ENCODE measurements around the gene SUN1.

The SUN1 gene

GRCh38 chr7:910441-910861 is 78.2 kb downstream of the SUN1 start:
- DNase-seq = no peak
- H3K27me3 Mint-ChIP-seq (ENCODE audit: low read depth, poor library complexity) = peaks cover 41% of the 10 kb centered on the region
- no peaks in the 10 kb centered on the region for H3K36me3 Mint-ChIP-seq (ENCODE audit: low read depth)
- H3K27ac Mint-ChIP-seq = no peak overlapping the region
- H3K9me3 Mint-ChIP-seq = no peaks in the 10 kb centered on the region
- TF ChIP-seq, protein P1, sequence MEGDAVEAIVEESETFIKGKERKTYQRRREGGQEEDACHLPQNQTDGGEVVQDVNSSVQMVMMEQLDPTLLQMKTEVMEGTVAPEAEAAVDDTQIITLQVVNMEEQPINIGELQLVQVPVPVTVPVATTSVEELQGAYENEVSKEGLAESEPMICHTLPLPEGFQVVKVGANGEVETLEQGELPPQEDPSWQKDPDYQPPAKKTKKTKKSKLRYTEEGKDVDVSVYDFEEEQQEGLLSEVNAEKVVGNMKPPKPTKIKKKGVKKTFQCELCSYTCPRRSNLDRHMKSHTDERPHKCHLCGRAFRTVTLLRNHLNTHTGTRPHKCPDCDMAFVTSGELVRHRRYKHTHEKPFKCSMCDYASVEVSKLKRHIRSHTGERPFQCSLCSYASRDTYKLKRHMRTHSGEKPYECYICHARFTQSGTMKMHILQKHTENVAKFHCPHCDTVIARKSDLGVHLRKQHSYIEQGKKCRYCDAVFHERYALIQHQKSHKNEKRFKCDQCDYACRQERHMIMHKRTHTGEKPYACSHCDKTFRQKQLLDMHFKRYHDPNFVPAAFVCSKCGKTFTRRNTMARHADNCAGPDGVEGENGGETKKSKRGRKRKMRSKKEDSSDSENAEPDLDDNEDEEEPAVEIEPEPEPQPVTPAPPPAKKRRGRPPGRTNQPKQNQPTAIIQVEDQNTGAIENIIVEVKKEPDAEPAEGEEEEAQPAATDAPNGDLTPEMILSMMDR (IDR thresholded peaks at IDR 0.05) = no peak
- peak overlapping the region; percentile 40 for H3K4me3 Mint-ChIP-seq
- H3K4me1 Mint-ChIP-seq = peaks cover 25% of the 10 kb centered on the region

DNA sequence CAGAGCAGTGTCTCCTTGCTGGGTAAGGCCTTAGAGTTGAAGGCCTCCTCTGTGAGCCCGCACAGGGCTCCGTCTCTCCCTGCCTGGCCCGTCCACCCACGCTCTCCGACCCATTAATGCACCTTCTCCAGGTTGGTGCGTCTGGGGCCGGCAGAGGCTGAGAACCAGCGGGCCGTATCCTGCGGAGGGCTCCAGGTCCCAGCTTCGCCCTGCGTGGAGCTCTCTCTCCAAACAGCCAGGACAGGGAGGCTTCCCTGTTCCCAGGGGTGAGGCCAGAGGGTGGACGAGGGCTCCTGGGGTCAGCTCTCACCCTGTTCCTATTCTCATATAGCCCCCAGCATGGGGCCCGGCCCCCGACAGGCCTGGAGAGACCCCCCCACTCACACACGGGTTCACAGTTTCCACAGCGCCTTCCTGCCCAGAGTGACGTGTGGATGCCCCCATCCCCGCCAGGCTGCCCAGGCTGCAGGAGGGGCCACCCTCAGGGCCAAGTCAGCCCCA is 78.7 kb downstream of the SUN1 start:
- Mint-ChIP-seq H3K27me3 (ENCODE audit: low read depth, poor library complexity) (peaks cover 36% of the 10 kb centered on the region), H3K4me1 (peaks cover 30% of the 10 kb centered on the region), H3K4me3 (no peak overlapping the region), H3K36me3 (ENCODE audit: low read depth) (no peaks in the 10 kb centered on the region), H3K9me3 (no peaks in the 10 kb centered on the region), H3K27ac (no peak overlapping the region)
- TF ChIP-seq, protein P1 (IDR thresholded peaks at IDR 0.05) = no peak
- no peak for DNase-seq

DNA sequence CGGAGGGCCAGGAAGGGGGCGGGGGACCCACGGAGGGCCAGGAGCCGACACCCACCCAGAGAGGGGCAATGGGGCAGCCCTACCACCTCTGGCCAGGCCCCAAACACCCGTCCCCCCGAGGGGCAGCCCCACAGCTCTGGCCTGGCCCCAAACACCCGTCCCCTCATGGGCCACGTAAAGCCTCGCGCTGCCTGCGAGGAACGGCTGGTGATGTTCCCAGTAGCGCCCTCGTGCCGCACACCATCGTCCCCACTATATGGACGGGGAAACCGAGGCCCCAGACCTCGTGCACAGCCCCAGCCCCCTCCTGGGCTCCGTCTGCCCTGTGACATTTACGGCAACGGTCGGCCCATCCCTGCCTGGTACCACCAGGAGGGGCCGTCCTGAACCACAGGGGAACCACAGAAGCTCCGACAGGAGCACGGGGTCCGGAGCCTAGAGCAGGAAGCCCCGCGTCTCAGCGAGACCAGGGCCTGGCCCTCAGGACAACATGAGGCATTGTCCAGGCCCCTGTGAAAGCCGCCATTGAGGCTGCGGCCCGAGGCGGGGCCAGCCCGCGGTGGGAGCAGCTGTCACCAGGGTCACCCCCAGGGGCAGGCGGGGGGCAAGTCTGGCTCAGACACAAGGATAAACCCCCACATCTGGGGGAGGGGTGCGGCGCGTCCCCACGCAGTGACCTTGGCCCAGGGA is 79.7 kb downstream of the SUN1 start:
- Mint-ChIP-seq H3K27ac (no peak overlapping the region), H3K4me1 (peaks cover 37% of the 10 kb centered on the region), H3K9me3 (no peaks in the 10 kb centered on the region), H3K36me3 (ENCODE audit: low read depth) (no peaks in the 10 kb centered on the region), H3K4me3 (no peak overlapping the region), H3K27me3 (ENCODE audit: low read depth, poor library complexity) (peaks cover 29% of the 10 kb centered on the region)
- no peak for DNase-seq
- TF ChIP-seq, protein P1 (IDR thresholded peaks at IDR 0.05) = no peak

GRCh38 chr7:913736-914520 is 81.7 kb downstream of the SUN1 start:
- Mint-ChIP-seq H3K4me3 (no peak overlapping the region), H3K36me3 (ENCODE audit: low read depth) (no peaks in the 10 kb centered on the region), H3K4me1 (peaks cover 45% of the 10 kb centered on the region), H3K27me3 (ENCODE audit: low read depth, poor library complexity) (peaks cover 23% of the 10 kb centered on the region), H3K9me3 (no peaks in the 10 kb centered on the region), H3K27ac (no peak overlapping the region)
- TF ChIP-seq, protein P1 (IDR thresholded peaks at IDR 0.05) = no peak
- no peak for DNase-seq

DNA sequence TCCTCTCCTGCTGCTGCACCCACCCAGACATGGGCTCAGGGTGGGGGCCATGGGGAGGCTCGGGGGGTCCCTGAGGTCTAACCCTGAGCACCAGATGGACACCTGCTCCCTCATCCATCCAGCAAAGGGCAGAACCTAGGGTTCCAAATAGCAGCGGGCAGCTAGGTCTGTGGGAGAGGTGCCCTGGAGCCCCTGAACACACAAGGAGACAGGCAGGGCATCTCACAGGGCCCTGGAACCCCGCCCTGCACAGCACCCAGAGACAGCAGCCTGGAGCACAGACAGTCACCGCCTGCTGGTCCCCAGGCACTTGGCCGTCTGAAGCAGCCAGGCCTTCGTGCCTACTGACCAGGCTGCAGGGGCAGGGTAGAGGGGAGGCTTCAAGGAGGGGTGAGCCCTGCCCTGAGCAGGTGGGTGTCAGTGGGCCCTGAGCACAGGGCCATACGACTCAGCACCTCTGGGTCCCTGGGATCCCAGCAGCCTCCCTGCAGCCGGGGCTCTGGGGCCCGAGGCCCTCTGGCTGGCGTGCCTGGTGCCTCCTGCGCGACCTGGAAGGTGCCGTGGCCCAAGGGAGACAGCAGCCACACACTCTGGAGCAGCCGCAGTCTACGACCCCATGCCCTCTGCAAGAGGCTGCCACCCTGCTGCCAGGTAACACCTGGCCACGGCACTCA is 82.4 kb downstream of the SUN1 start:
- H3K9me3 Mint-ChIP-seq = no peaks in the 10 kb centered on the region
- no peaks in the 10 kb centered on the region for H3K36me3 Mint-ChIP-seq (ENCODE audit: low read depth)
- TF ChIP-seq, protein P1 (IDR thresholded peaks at IDR 0.05) = no peak
- no peak for DNase-seq
- peaks cover 50% of the 10 kb centered on the region for H3K4me1 Mint-ChIP-seq
- H3K27ac Mint-ChIP-seq = no peak overlapping the region
- H3K27me3 Mint-ChIP-seq (ENCODE audit: low read depth, poor library complexity) = peaks cover 22% of the 10 kb centered on the region
- H3K4me3 Mint-ChIP-seq = peak overlapping the region; percentile 38

Data from nephron progenitor cell (in vitro differentiated cells).